T-helper 17 cell (primary cell): ENCODE measurements around the gene COMMD9. TPM values are rescaled to one million over a fixed set of nuclear protein-coding genes. Genes with fewer than 3 reads are reported as not detected.

Source experiments
- ATAC-seq: fragments of 150-1000 bp; cut with Tn5 transposase; 2 replicates; pipeline ENCODE4 v1.10.0; 2021; ENCODE audit warnings: mild to moderate bottlenecking, moderate library complexity
- DNase-seq, 3 donors: peaks; one replicate each; pipeline versions ENCODE4 v3.0.0 to v3.0.0-alpha.2; 2020 to 2021
- H3K9me3 ChIP-seq: one replicate; pipeline ENCODE4 v1.7.0; 2013; ENCODE audit warnings: low read length, mild to moderate bottlenecking; ENCODE audit not compliant: control insufficient read depth, poor library complexity, severe bottlenecking
- H3K27ac Mint-ChIP-seq: one replicate; pipeline ENCODE4 v1.8.0; 2022; ENCODE audit warnings: mild to moderate bottlenecking, moderate library complexity, mixed read lengths
- H3K27me3 Mint-ChIP-seq: one replicate; pipeline ENCODE4 v1.8.0; 2022; ENCODE audit warnings: mixed read lengths
- H3K36me3 Mint-ChIP-seq: one replicate; pipeline ENCODE4 v1.8.0; 2022; ENCODE audit warnings: low read depth, mixed read lengths
- H3K4me1 Mint-ChIP-seq: one replicate; pipeline ENCODE4 v1.8.0; 2022; ENCODE audit warnings: mild to moderate bottlenecking, mixed read lengths
- H3K4me3 Mint-ChIP-seq: one replicate; pipeline ENCODE4 v1.8.0; 2022; ENCODE audit warnings: mild to moderate bottlenecking, moderate library complexity, mixed read lengths
- total RNA-seq, 4 donors: library from RNA in 2 of 4; stranded (reverse) in 2 of 4; gene quantifications; one replicate each; pipeline ENCODE4 v1.2.3 and lab custom pipeline; 2022 to 2026

COMMD9 gene
- total RNA-seq, 2 donors from 2014 or later: 39.1 to 40.6 TPM

DNA sequence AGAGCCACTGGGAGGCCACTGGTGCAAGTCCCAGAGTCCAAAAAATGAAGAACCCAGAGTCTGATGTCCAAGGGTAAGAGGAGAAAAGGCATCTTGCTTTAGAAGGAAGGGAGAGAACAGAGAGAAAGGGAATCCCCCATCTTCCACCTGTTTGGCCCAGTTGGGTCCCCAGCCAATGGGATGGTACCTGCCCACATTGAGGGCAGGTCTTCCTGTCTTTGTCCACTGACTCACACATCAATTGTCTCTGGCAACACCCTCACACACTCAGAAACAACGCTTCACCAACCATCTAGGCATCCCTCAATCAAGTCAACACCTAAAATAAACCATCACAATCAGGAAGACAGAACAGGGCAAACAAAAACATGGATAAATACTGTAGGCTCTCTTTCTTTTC, 6.3 kb downstream of the COMMD9 start:
- Mint-ChIP-seq H3K4me3 (no peak overlapping the region), H3K27ac (no peak overlapping the region), H3K4me1 (peaks cover 22% of the 10 kb centered on the region), H3K36me3 (peaks cover 2% of the 10 kb centered on the region), H3K27me3 (no peaks in the 10 kb centered on the region)
- ATAC-seq (no peak), DNase-seq (no peak)
- H3K9me3 ChIP-seq: no peaks in the 10 kb centered on the region

- ATAC-seq (no peak), DNase-seq (no peak)
- H3K27ac Mint-ChIP-seq: no peak overlapping the region
- H3K27me3 Mint-ChIP-seq: no peaks in the 10 kb centered on the region
- peaks cover 22% of the 10 kb centered on the region for H3K4me1 Mint-ChIP-seq
- no peaks in the 10 kb centered on the region for H3K9me3 ChIP-seq
- peaks cover 3% of the 10 kb centered on the region for H3K36me3 Mint-ChIP-seq
- no peak overlapping the region for H3K4me3 Mint-ChIP-seq
These were observed 7.4 kb downstream of the COMMD9 start for GRCh38 chr11:36281850-36282249.

GRCh38 chr11:36280531-36280930, 8.7 kb downstream of the COMMD9 start:
- Mint-ChIP-seq H3K4me3 (no peak overlapping the region), H3K36me3 (peaks cover 4% of the 10 kb centered on the region), H3K4me1 (peaks cover 17% of the 10 kb centered on the region), H3K27ac (no peak overlapping the region), H3K27me3 (no peaks in the 10 kb centered on the region)
- no peak for ATAC-seq
- no peaks in the 10 kb centered on the region for H3K9me3 ChIP-seq
- no peak for DNase-seq

DNA sequence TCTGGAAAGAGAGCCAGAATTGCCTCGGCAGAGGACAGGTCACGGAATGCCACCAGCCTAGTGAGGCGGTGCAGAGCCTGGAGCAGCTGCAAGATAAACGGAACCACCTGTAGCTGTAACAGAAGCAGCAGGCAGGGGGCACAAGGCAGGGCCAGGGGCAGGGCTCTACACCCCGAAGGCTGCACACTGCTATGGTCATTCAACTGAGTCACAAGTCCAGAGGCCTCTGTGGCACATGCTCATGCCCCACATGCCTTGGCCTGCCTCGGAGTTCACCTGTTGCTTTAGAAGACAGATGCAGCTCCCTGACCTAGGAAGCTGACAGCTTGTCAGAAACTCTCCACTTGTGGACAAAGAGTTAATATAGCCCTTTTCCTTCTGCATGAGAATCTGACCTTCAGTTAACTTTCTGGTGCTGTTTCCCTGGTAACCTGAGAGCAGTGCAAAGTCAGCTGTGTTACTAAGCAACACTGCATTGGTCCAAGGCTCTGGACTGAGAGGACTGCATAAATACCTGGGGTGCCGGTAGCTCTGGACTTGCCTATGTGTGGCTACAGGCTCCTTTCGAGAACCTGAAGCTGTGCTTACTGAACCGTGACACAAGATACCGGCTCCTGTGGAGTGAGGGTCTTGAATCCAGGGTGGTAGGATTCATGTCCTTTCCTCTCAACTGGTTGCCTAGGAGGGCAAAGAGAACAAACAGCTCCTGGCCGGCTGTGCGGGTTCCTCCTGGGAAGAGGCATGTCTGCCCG, 10.5 kb downstream of the COMMD9 start:
- Mint-ChIP-seq H3K4me3 (no peak overlapping the region), H3K27ac (no peak overlapping the region), H3K36me3 (peaks cover 7% of the 10 kb centered on the region), H3K4me1 (peaks cover 9% of the 10 kb centered on the region), H3K27me3 (no peaks in the 10 kb centered on the region)
- H3K9me3 ChIP-seq: no peaks in the 10 kb centered on the region
- no peak for DNase-seq
- no peak for ATAC-seq

DNA sequence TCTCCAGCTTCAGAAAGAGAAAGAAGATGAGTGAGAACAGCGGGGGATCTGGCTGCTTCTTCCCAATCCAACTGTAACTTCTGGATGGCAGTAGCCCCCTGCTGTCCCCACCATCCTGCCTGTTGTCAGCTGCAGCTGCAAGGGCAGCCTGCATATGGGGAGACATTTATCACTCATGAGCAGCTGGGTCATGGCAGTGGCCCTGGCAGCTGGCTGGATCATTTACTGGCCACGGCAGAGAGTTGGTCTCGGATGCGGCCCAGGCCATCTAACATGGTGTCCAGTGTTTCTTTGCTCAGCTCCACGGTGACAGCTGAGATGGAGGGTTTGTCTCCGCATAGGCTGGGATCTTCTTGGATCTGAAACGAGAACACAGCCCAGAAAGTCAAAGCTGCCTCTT, 14.8 kb downstream of the COMMD9 start:
- ATAC-seq: no peak
- H3K9me3 ChIP-seq: no peaks in the 10 kb centered on the region
- no peak overlapping the region for H3K4me3 Mint-ChIP-seq
- no peak for DNase-seq
- peaks cover 14% of the 10 kb centered on the region for H3K36me3 Mint-ChIP-seq
- no peak overlapping the region for H3K27ac Mint-ChIP-seq
- peaks cover 10% of the 10 kb centered on the region for H3K4me1 Mint-ChIP-seq
- no peaks in the 10 kb centered on the region for H3K27me3 Mint-ChIP-seq

- Mint-ChIP-seq H3K27me3 (no peaks in the 10 kb centered on the region), H3K4me3 (no peak overlapping the region), H3K36me3 (peaks cover 14% of the 10 kb centered on the region), H3K27ac (no peak overlapping the region), H3K4me1 (peaks cover 10% of the 10 kb centered on the region)
- H3K9me3 ChIP-seq: no peaks in the 10 kb centered on the region
- no peak for DNase-seq
- no peak for ATAC-seq
These were observed 16.1 kb downstream of the COMMD9 start for GRCh38 chr11:36273110-36273509.

- no peak for DNase-seq
- Mint-ChIP-seq H3K4me1 (peaks cover 7% of the 10 kb centered on the region), H3K27me3 (no peaks in the 10 kb centered on the region), H3K27ac (no peak overlapping the region), H3K36me3 (peaks cover 13% of the 10 kb centered on the region), H3K4me3 (no peak overlapping the region)
- H3K9me3 ChIP-seq: no peaks in the 10 kb centered on the region
- ATAC-seq: no peak
These were observed 17.3 kb downstream of the COMMD9 start for GRCh38 chr11:36271794-36272407.

- ATAC-seq: no peak
- no peak for DNase-seq
- Mint-ChIP-seq H3K36me3 (peaks cover 12% of the 10 kb centered on the region), H3K27ac (no peak overlapping the region), H3K4me1 (peaks cover 6% of the 10 kb centered on the region), H3K4me3 (no peak overlapping the region), H3K27me3 (no peaks in the 10 kb centered on the region)
- no peaks in the 10 kb centered on the region for H3K9me3 ChIP-seq
These were observed 18.5 kb downstream of the COMMD9 start for GRCh38 chr11:36270701-36271100.

GRCh38 chr11:36268337-36268985, 20.8 kb downstream of the COMMD9 start:
- no peaks in the 10 kb centered on the region for H3K9me3 ChIP-seq
- ATAC-seq (no peak), DNase-seq (no peak)
- Mint-ChIP-seq H3K27ac (no peak overlapping the region), H3K4me3 (no peak overlapping the region), H3K4me1 (peaks cover 6% of the 10 kb centered on the region), H3K36me3 (peaks cover 6% of the 10 kb centered on the region), H3K27me3 (peaks cover 10% of the 10 kb centered on the region)

DNA sequence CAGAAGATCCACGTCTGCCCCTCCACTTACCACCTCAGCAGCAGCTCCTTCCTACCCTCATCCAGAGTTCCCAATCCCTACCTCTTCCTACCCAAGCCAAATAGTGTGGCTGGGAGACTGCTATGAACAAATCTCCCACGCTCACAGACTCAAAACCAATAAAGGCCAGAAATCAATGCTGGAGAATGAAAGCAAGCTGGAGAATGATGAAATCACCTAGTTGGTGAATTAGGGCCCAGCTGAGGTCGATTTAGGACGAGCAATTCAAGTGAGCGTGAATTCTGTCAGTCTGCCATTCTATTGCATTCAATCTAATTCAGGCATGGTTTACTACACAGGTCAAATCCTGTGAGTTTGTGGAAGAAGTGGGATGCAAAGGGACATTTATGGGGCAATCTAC, 22.5 kb downstream of the COMMD9 start:
- peaks cover 9% of the 10 kb centered on the region for H3K36me3 Mint-ChIP-seq
- DNase-seq: no peak
- H3K27me3 Mint-ChIP-seq: peaks cover 19% of the 10 kb centered on the region
- H3K9me3 ChIP-seq: no peaks in the 10 kb centered on the region
- H3K4me1 Mint-ChIP-seq: peaks cover 6% of the 10 kb centered on the region
- no peak for ATAC-seq
- H3K4me3 Mint-ChIP-seq: no peak overlapping the region
- no peak overlapping the region for H3K27ac Mint-ChIP-seq

DNA sequence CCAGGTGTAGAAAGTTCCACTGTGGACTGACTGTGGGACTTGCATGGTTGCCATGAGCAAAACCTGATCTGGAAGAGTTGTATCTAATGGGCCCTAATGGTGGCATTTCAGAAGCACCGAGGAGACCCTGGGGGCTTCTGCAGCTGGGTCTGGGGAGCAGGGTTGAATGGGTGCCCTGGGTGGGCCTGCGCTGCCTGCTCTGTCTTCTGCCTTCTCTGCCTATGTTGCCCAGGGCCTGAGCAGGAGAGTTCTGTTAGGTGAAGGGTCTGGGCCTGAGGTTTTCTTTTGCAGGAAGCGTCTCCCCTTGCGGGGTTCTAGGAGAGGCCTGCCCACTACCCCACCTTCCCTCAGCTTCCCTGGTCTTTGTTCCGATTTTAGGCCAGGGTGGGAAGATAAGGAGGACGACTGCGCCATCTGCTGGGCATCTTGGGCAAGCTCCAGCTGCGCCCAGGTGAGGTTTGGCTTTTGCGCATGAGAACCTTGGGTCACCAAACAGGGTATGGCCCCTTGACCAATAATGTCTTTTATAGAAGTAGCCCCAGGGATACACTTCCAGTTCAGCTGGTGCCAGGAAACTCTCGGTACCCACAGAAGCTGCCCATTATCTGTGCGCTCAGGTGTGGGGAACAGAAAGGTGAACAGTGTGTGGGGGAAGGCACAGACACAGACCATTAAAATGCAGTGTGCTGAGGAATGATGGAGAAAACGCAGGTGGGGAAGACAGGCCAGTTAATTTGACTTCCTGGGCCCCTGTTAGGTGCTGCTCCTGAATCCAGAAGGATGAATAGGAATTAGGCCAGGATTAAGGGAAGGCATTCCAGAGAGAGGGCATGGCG, 23.2 kb downstream of the COMMD9 start:
- ATAC-seq (peak; percentile 75), DNase-seq (peak in 2 of 3 donors; percentile 21 to 29)
- peaks cover 6% of the 10 kb centered on the region for H3K4me1 Mint-ChIP-seq
- H3K4me3 Mint-ChIP-seq: no peak overlapping the region
- peaks cover 9% of the 10 kb centered on the region for H3K36me3 Mint-ChIP-seq
- H3K9me3 ChIP-seq: no peaks in the 10 kb centered on the region
- H3K27ac Mint-ChIP-seq: no peak overlapping the region
- H3K27me3 Mint-ChIP-seq: peaks cover 27% of the 10 kb centered on the region

DNA sequence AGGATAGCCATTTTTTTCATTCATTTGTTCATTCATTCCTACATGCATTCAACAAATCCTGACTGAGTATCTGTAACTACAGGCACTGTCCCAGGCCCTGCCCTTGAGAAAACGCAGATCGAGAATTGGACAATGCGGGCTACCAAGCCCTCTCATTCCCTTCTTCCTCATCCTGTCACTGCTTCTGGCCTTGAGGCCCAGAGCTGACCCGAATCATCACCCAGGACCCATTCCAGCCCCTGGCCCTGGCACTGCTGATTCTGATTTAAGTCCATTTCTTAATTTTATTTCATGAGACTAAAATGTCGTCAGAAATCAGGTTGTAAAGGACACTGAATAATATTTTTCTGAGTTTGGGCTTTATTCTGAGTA, 24.3 kb downstream of the COMMD9 start:
- H3K27ac Mint-ChIP-seq: no peak overlapping the region
- no peak for DNase-seq
- H3K4me1 Mint-ChIP-seq: peaks cover 4% of the 10 kb centered on the region
- peaks cover 4% of the 10 kb centered on the region for H3K36me3 Mint-ChIP-seq
- peaks cover 37% of the 10 kb centered on the region for H3K27me3 Mint-ChIP-seq
- H3K4me3 Mint-ChIP-seq: no peak overlapping the region
- ATAC-seq: no peak
- no peaks in the 10 kb centered on the region for H3K9me3 ChIP-seq
